RWPE2 (cell line): ENCODE measurements around the gene DDX52.

Experiments used
- ATAC-seq: fragments of 200-7000 bp; cut with Tn5 transposase; 3 replicates; pipeline ENCODE4 v1.9.1; 2021; ENCODE audit warnings: low read depth
- DNase-seq: peaks from one replicate; pipeline ENCODE4 v3.0.0-alpha.2; 2020; ENCODE audit warnings: low spot score
- H3K27ac ChIP-seq: fragments of 450-650 bp; 2 replicates; pipeline ENCODE4 v1.5.1; 2017; ENCODE audit warnings: mild to moderate bottlenecking; ENCODE audit not compliant: poor library complexity, severe bottlenecking
- H3K27me3 ChIP-seq: fragments of 250-450 bp; sonication (Bioruptor Pico); 2 replicates; pipeline ENCODE4 v1.5.1; 2021; ENCODE audit warnings: mild to moderate bottlenecking, moderate library complexity; ENCODE audit not compliant: insufficient read depth, poor library complexity, severe bottlenecking
- H3K36me3 ChIP-seq: fragments of 250-450 bp; sonication (Bioruptor Pico); 2 replicates; pipeline ENCODE4 v1.5.1; 2020; ENCODE audit warnings: low read depth, mild to moderate bottlenecking, moderate library complexity
- H3K4me1 ChIP-seq: fragments of 250-450 bp; sonication (Bioruptor Pico); 2 replicates; pipeline ENCODE4 v1.5.1; 2021; ENCODE audit warnings: mild to moderate bottlenecking, moderate library complexity; ENCODE audit not compliant: insufficient read depth, poor library complexity, severe bottlenecking
- H3K4me3 ChIP-seq: fragments of 250-450 bp; sonication (Bioruptor Pico); 2 replicates; pipeline ENCODE4 v1.5.1; 2021; ENCODE audit warnings: mild to moderate bottlenecking, moderate library complexity; ENCODE audit not compliant: severe bottlenecking
- H3K9me3 ChIP-seq: fragments of 250-450 bp; sonication (Bioruptor Pico); 2 replicates; pipeline ENCODE4 v1.5.1; 2021; ENCODE audit warnings: mild to moderate bottlenecking, moderate library complexity; ENCODE audit not compliant: severe bottlenecking
- TF ChIP-seq, protein P1 (sequence below): fragments of 450-650 bp; IDR thresholded peaks from one replicate; pipeline ENCODE4 v1.5.1; 2017; ENCODE audit warnings: mild to moderate bottlenecking, moderate library complexity; ENCODE audit not compliant: poor library complexity, severe bottlenecking

Gene DDX52

GRCh38 chr17:37604556-37604955 is 38.7 kb downstream of the DDX52 start:
- Histone ChIP-seq H3K9me3 (no peaks in the 10 kb centered on the region), H3K27me3 (no peaks in the 10 kb centered on the region), H3K36me3 (peaks cover 12% of the 10 kb centered on the region), H3K4me1 (peaks cover 6% of the 10 kb centered on the region), H3K27ac (no peak overlapping the region), H3K4me3 (no peak overlapping the region)
- ATAC-seq, result no peak
- TF ChIP-seq, protein P1, sequence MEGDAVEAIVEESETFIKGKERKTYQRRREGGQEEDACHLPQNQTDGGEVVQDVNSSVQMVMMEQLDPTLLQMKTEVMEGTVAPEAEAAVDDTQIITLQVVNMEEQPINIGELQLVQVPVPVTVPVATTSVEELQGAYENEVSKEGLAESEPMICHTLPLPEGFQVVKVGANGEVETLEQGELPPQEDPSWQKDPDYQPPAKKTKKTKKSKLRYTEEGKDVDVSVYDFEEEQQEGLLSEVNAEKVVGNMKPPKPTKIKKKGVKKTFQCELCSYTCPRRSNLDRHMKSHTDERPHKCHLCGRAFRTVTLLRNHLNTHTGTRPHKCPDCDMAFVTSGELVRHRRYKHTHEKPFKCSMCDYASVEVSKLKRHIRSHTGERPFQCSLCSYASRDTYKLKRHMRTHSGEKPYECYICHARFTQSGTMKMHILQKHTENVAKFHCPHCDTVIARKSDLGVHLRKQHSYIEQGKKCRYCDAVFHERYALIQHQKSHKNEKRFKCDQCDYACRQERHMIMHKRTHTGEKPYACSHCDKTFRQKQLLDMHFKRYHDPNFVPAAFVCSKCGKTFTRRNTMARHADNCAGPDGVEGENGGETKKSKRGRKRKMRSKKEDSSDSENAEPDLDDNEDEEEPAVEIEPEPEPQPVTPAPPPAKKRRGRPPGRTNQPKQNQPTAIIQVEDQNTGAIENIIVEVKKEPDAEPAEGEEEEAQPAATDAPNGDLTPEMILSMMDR, result no peak
- DNase-seq, result no peak

GRCh38 chr17:37598145-37598544 is 45.1 kb downstream of the DDX52 start:
- Histone ChIP-seq H3K27me3 (no peaks in the 10 kb centered on the region), H3K4me1 (no peaks in the 10 kb centered on the region), H3K4me3 (no peak overlapping the region), H3K9me3 (no peaks in the 10 kb centered on the region), H3K27ac (no peak overlapping the region), H3K36me3 (peaks cover 47% of the 10 kb centered on the region)
- ATAC-seq (no peak), DNase-seq (no peak)
- TF ChIP-seq, protein P1, result no peak

GRCh38 chr17:37592291-37592690 is 51.0 kb downstream of the DDX52 start:
- no peak overlapping the region for H3K4me3 ChIP-seq

GRCh38 chr17:37585066-37585465 is 58.2 kb downstream of the DDX52 start:
- Histone ChIP-seq H3K27ac (no peak overlapping the region), H3K4me3 (no peak overlapping the region), H3K9me3 (no peaks in the 10 kb centered on the region), H3K36me3 (peaks cover 59% of the 10 kb centered on the region), H3K4me1 (peaks cover 7% of the 10 kb centered on the region), H3K27me3 (no peaks in the 10 kb centered on the region)
- TF ChIP-seq, protein P1, result no peak
- DNase-seq (no peak), ATAC-seq (no peak)

More at GRCh38 chr17:37592291-37592690, 51.0 kb downstream of the DDX52 start:
- no peaks in the 10 kb centered on the region for H3K27me3 ChIP-seq
- peaks cover 29% of the 10 kb centered on the region for H3K36me3 ChIP-seq
- peaks cover 10% of the 10 kb centered on the region for H3K4me1 ChIP-seq
- DNase-seq (no peak), ATAC-seq (no peak)
- no peaks in the 10 kb centered on the region for H3K9me3 ChIP-seq
- TF ChIP-seq, protein P1, result no peak
- H3K27ac ChIP-seq, result no peak overlapping the region

DNA sequence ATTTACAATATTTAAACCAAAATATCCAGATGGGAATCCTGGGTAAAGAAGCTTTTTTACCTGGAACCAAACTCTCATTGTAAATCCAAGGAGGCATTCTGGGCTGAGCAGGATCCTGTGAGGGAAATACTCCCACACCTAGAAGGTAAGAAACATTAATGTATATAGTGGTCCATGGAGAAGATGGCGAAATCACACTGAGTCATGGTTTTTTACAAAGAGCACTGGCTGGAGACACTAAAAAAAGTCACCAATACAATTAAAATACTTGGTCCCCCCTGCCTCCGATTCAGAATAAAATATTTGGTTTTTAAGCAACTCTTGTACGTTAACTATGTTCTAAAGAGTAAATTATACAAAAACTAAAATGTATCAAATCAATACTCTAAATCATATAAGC is 67.0 kb downstream of the DDX52 start:
- no peaks in the 10 kb centered on the region for H3K4me1 ChIP-seq

More for the DNA sequence above, 67.0 kb downstream of the DDX52 start:
- TF ChIP-seq, protein P1, result no peak
- no peak overlapping the region for H3K4me3 ChIP-seq
- DNase-seq, result no peak
- peaks cover 46% of the 10 kb centered on the region for H3K36me3 ChIP-seq
- no peak overlapping the region for H3K27ac ChIP-seq
- no peaks in the 10 kb centered on the region for H3K9me3 ChIP-seq
- no peaks in the 10 kb centered on the region for H3K27me3 ChIP-seq
- no peak for ATAC-seq
